Measurements from ENCODE around the gene QRICH2.
A peak's percentile ranks its signal among the peaks of the same experiment; 100 is the strongest.

Gene QRICH2

GRCh38 chr17:76240461-76241203 is 67.4 kb downstream of the QRICH2 start, which contains the start of gene RNF157:
TSS of gene RNF157 (minus strand) at chr17:76240493. CDS start at chr17:76240240, 253 bp downstream.
- Histone ChIP-seq H3K36me3 (ENCODE audit: low read depth) (no peaks in the 10 kb centered on the region), H3K4me3 (ENCODE audit: severe bottlenecking) (peak within 1 kb of the TSS; percentile 33), H3K4me1 (ENCODE audit: insufficient read depth, poor library complexity, severe bottlenecking) (no peaks in the 10 kb centered on the region), H3K27ac (ENCODE audit: poor library complexity, severe bottlenecking) (no peak within 1 kb of the TSS), H3K27me3 (ENCODE audit: insufficient read depth, poor library complexity, severe bottlenecking) (peaks cover 20% of the 10 kb centered on the region), H3K9me3 (ENCODE audit: severe bottlenecking) (no peaks in the 10 kb centered on the region)
- ATAC-seq (ENCODE audit: low read depth) (peak; percentile 71), DNase-seq (ENCODE audit: low spot score) (no peak)
- no peak for TF ChIP-seq CTCF (IDR thresholded peaks at IDR 0.05; ENCODE audit: poor library complexity, severe bottlenecking)

DNA sequence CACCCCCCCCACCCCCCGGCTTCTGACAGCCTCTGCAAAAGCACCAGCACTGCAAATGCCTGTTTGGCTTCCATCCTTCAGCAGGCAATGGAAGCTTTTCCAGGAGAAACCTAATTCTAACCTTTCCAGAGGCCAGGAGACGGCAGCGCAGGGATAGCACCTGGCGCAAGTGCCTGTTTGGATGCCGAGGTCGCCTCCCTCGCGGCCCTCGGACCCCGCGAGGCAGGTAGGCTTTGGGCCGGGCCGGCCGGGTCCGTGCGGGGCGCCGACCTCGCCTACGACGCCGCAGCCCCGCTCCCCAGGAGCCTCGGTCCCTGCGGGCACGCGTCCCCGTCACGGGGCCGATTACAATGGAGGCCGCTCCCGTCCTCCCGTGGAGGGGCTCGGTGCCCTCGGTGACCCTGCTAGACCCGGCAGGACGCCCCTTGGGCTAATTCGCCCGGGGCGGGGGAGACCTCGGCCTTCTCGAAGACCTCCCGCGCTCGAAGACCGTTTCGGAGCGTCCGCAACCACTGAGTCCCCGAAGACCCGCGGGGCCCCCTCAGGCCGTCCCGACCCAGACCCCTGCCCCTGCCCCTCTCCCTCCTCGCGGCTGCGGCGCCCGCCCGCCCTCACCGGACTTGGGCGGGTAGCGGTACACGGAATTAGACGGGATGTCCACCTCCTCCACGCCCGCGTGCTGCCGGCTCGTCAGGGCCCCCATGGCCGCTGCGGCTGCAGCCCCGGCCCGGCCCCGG is 68.4 kb downstream of the QRICH2 start:
- no peaks in the 10 kb centered on the region for H3K9me3 ChIP-seq (ENCODE audit: severe bottlenecking)
- peaks cover 20% of the 10 kb centered on the region for H3K27me3 ChIP-seq (ENCODE audit: insufficient read depth, poor library complexity, severe bottlenecking)
- ATAC-seq (ENCODE audit: low read depth) (no peak; the same call in 2 of the 3 replicates), DNase-seq (ENCODE audit: low spot score) (no peak)
- peak overlapping the region; percentile 33 for H3K4me3 ChIP-seq (ENCODE audit: severe bottlenecking)
- TF ChIP-seq CTCF (IDR thresholded peaks at IDR 0.05; ENCODE audit: poor library complexity, severe bottlenecking): no peak
- no peaks in the 10 kb centered on the region for H3K36me3 ChIP-seq (ENCODE audit: low read depth)
- H3K27ac ChIP-seq (ENCODE audit: poor library complexity, severe bottlenecking): no peak overlapping the region
- H3K4me1 ChIP-seq (ENCODE audit: insufficient read depth, poor library complexity, severe bottlenecking): no peaks in the 10 kb centered on the region

DNA sequence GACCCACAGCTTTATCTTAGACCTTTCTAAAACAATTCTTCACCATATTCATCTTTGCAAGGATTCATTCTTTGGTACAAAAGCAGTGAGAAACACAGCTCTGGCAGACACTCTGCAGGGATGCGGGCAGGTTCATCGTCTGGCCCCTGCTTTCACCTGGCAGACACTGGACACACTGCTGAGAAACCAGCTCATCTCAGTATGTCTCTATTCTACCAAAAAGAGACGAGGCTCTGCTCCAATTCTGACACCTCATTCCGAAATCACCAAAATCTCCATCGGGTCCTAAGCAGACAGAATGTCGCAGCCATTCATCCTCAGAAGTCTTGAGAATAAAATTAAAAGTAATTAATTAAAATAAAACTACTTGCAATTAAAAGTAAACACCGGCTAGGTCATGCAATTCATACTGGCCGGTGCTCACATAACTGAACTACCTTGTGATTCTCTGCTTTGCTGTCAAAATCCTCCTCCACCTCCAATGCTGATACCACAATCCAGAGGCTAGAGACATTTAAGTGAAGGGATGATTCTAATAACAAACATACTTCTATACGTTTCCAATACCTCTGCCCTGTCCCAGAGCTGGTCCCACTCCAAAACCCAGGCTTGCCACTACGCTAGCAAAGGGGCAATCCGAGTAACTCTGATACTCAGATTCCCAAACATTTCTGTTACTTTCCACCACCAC is 69.1 kb downstream of the QRICH2 start:
- Histone ChIP-seq H3K27ac (ENCODE audit: poor library complexity, severe bottlenecking) (no peak overlapping the region), H3K4me1 (ENCODE audit: insufficient read depth, poor library complexity, severe bottlenecking) (peaks cover 1% of the 10 kb centered on the region), H3K36me3 (ENCODE audit: low read depth) (no peaks in the 10 kb centered on the region), H3K27me3 (ENCODE audit: insufficient read depth, poor library complexity, severe bottlenecking) (peaks cover 20% of the 10 kb centered on the region), H3K9me3 (ENCODE audit: severe bottlenecking) (no peaks in the 10 kb centered on the region), H3K4me3 (ENCODE audit: severe bottlenecking) (no peak overlapping the region)
- DNase-seq (ENCODE audit: low spot score) (no peak), ATAC-seq (ENCODE audit: low read depth) (no peak)
- no peak for TF ChIP-seq CTCF (IDR thresholded peaks at IDR 0.05; ENCODE audit: poor library complexity, severe bottlenecking)

DNA sequence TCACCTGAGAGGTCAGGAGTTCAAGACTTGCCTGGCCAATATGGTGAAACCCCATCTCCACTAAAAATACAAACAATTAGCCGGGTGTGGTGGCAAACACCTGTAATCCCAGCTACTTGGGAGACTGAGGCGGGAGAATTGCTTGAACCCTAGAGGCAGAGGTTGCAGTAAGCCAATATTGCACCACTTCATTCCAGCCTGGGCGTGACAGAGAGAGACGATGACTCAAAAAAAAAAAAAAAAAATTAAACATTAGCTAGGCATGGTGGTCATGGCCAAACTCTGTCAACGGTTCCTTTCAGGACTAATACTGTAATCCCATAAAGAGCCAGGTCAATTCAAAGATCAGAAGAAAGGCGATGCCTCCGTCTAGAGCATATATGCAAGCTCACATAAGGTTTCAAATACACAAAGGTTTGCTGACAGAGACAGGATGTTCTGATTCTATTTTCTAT is 70.2 kb downstream of the QRICH2 start:
- no peak for TF ChIP-seq CTCF (IDR thresholded peaks at IDR 0.05; ENCODE audit: poor library complexity, severe bottlenecking)
- no peaks in the 10 kb centered on the region for H3K9me3 ChIP-seq (ENCODE audit: severe bottlenecking)
- H3K4me3 ChIP-seq (ENCODE audit: severe bottlenecking): no peak overlapping the region
- H3K4me1 ChIP-seq (ENCODE audit: insufficient read depth, poor library complexity, severe bottlenecking): peaks cover 2% of the 10 kb centered on the region
- peaks cover 20% of the 10 kb centered on the region for H3K27me3 ChIP-seq (ENCODE audit: insufficient read depth, poor library complexity, severe bottlenecking)
- H3K36me3 ChIP-seq (ENCODE audit: low read depth): no peaks in the 10 kb centered on the region
- DNase-seq (ENCODE audit: low spot score): no peak
- ATAC-seq (ENCODE audit: low read depth): no peak
- no peak overlapping the region for H3K27ac ChIP-seq (ENCODE audit: poor library complexity, severe bottlenecking)
